Skeletal muscle cell (primary cell): Measurements from ENCODE around the gene SOWAHA.

Experiments
- DNase-seq: peaks from one replicate; pipeline ENCODE4 v3.0.0-alpha.2; 2010; ENCODE audit warnings: low read depth
- H3K4me3 ChIP-seq: 2 replicates; pipeline ENCODE4 v1.5.1; 2011; ENCODE audit warnings: low read depth, mild to moderate bottlenecking, control low read depth, low read length, moderate library complexity

Gene SOWAHA

GRCh38 chr5:132823481-132824050 lies 10.5 kb downstream of the SOWAHA start:
- H3K4me3 ChIP-seq, result no peak overlapping the region

GRCh38 chr5:132824426-132824825 lies 11.3 kb downstream of the SOWAHA start:
- no peak for DNase-seq
- no peak overlapping the region for H3K4me3 ChIP-seq

More at GRCh38 chr5:132823481-132824050, 10.5 kb downstream of the SOWAHA start:
- no peak for DNase-seq

GRCh38 chr5:132825033-132825833 lies 12.1 kb downstream of the SOWAHA start:
- no peak for DNase-seq
- H3K4me3 ChIP-seq, result no peak overlapping the region

DNA sequence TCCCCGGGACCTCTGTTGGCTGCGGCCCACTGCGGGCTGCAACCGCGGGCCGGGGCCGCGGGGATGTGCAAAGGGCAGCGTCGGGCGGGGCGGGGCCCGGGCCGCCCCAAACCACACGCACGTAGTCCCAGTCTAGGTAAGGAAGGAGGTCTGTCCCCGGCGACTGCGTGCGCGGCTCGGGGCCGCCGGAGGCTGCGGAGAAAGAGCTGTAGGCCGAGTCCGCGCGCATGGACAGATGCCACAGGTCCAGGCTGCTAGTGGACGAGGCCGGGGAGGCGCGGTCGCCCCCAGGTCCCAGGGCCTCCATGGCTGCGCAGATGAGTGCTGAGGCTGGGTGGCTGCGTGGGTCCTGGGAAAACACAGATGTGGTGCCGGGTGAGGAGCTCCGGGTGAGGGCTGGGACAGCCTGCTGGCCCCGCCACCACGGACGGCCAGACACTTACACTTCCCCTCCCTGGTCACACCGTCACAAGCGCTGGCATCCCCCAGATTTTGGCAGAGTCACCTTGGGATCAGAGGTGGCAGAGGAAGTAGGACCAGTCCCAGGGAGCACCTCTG lies 12.8 kb downstream of the SOWAHA start:
- no peak for DNase-seq
- no peak overlapping the region for H3K4me3 ChIP-seq

DNA sequence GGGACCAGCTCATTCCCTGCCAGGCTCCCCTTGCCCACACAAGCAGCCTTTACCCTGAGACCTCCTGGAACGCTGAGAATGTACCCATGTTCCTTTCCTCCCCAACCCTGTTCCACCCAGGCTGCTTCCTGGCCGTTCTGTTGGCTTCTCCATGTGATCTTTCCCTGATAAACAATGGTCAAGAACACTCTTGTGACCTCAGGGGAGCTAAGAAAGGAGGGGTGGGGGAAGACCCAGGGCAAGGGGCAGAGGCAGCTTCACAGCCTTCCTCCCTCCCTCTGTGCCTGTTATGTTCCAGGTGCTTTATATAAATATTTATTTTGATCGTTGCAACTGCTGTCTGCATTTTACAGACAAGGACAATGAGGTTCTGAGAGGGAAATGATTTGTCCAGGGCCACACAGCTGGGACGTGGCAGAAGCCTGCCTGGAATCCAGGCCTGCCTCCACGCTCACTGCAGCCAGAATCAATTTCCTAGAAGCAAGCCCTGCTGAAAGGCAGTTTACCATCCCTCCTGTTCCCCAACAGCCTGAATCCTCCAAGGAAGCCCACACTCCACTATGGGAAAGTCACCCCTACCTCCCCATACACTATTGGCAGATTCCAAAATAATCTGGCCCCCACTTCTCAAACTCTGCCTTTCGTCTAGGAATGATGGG lies 13.5 kb downstream of the SOWAHA start:
- DNase-seq, result no peak

DNA sequence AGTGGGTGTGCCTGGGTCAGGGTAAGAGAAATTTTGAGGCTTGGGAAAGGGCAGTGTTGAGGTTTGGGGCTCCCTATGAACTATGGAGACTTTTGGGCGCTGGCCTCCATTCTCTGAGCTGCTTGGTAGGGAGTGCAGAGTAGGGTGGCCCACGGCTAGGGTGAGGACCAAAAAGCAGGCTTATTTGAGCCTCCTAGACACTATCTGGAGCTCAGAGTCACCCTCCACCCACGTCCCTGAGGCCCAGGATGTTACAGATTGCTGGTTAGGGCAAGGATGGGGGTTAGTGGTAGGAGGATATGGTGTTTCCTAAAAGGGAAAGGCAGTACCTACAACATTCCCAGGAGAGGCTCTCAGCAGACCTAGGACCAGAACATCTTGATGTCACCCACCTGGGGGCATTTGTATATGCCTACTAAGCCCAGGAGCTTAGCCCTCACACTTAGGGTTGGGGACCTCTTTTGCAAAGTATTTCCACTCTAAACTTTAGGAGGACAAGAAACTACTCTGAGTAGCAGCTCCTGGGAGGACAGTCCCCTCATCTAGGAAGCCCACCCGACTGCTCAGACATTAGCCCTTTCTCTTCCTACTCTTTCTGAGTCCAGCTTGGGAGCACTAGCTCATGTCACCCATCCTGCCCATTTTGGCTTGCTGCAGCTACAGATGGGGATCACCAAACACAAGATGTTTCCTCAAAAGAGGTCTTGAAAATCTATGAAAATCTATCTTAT lies 15.0 kb downstream of the SOWAHA start:
- no peak overlapping the region for H3K4me3 ChIP-seq
- DNase-seq, result no peak

More for the DNA sequence above, 13.5 kb downstream of the SOWAHA start:
- H3K4me3 ChIP-seq, result no peak overlapping the region

DNA sequence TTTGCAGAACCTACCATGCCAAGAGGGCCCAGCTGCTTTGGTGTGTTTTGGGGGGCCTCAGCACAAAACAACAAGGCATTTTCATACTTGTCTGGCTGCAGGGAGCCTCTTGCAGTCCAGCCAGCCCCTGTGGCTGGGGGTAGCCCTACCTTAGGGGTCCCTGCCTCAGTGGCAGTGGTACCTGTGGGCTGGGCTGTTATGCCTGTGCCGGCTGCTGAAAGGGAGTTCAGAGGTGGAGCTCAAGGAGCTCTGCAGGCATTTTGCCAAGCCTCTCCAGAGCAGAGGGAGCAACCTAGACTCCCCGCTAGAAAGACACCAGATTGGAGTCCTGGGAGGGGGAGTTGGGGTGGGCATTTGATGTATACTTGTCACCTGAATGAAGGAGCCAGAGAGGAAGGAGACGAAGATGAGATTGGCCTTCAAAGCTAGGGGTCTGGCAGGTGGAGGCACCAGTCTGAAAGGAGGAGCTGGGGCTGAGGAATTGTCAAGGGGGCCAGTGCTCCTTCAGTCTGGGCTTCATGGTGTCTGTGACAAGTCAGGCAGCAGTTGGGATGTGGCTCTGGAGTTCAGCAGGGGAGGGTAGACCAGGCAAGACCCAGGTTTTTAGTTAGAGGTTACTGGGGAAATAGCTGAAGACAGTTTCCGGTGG lies 15.9 kb downstream of the SOWAHA start:
- H3K4me3 ChIP-seq, result no peak overlapping the region
- no peak for DNase-seq

- H3K4me3 ChIP-seq, result peak overlapping the region; percentile 55
- DNase-seq, result no peak
Measured at GRCh38 chr5:132829742-132830435, 16.8 kb downstream of the SOWAHA start.

DNA sequence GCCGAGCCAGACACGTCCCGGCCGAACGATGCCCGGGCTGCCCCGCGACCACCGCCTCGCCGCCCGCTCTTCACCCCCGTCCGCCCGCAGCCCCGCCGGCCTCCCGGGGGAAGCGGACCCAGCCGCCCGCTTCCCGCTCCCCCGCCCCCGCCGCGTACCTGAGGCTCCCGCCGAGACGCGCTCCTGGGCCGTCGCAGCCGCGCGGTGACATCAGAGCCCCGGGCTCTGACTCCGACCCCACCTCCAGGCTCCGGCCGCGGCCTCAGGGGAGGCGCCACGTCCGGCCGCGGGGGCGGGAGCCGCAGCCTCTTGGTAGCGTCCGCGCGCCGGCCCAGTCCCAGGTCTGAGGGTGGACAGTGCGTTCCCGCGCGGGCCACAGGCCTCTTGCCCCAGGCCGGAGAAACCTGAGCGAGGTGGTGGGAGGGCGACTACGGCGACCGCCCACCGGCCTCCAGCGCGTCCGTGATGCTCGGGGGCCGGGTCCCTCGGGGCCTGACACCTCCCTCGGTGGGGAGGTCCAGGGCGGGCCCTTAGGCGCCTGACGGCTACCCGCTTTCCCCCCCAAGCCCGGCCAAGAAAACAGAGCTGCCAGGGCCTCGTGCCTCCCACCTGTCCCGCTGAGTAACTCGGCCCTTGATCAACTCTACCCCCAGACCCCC lies 17.5 kb downstream of the SOWAHA start, which contains the start of gene SHROOM1:
Gene SHROOM1, minus strand, starts transcription at position 212 of the 659 bp plus-strand sequence. CDS start 4,507 bp downstream, outside the sequence.
- no peak for DNase-seq

DNA sequence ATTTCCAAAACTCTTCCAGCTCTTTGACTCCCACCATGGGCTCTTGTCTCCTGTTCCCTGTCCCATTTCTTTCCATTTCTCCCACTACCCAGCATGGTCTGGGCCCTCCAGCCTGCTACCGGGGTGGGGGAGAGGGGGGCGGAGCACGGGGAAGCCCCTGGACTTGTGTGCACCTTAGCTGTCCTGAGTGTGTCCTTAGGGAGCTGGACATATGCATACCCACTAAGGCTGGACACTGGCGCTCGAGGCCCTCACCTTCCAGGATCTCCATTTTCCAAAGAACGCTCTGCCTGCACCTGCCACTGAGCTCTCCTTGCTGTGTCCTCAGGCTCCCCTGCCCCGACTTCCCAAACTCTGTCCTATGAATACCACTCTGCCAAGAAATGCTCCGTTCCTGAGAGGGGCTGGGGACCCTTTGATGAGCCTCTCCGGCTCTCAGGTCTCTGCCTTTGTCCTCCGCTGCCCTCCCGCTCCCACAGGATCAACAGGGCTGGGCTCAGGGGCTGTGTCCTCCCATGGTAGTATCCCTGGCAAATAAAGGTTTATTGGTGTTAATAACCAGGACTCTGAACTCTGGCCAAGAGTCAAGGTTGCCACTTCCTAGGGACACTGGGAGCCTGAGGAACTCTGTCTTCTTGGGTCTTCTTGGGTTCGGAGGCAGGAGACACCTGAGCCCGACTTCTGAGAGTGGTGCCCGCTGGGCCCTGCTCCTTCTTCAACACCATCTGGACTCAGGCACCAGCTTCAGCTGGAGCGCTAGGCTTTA lies 18.2 kb downstream of the SOWAHA start:
- DNase-seq, result no peak
- peak overlapping the region; percentile 55 for H3K4me3 ChIP-seq

More for the DNA sequence above, 17.5 kb downstream of the SOWAHA start, which contains the start of gene SHROOM1:
- H3K4me3 ChIP-seq, result peak within 1 kb of the TSS; percentile 55

DNA sequence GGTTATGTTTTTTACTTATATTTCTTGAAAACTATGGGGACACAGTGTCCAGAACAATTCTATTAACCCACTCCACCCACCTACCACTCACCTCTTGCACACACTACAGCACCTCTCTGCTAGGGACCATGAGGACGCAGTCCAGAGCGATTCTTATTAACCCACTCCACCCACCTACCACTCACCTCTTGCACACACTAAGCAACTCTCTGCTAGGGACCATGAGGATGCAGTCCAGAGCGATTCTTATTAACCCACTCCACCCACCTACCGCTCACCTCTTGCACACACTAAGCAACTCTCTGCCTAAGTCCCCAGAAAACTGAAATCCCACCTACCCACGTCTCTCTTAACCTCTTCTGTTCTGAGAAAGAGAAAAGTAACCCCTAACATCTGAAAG lies 19.5 kb downstream of the SOWAHA start:
- no peak for DNase-seq

DNA sequence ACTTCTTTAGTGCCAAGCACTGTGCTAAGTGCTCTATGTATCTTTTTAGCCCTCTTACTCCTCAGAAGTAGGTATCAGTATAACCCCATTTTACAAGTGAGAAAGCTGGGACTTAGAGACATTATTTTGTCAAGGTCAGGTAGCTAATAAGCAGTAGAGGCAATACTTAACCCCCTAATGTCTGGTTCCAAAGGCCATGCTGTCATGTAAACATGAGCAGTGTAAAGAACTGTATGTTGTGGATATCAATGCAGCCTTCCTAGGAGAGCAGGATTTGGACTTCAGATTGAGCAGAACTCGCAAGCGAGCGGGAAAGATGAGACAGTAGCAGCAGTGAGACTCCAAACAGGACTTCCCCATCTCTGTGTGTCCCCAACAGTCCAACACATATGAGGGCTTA lies 21.0 kb downstream of the SOWAHA start:
- H3K4me3 ChIP-seq, result no peak overlapping the region
- no peak for DNase-seq

More for the DNA sequence above, 19.5 kb downstream of the SOWAHA start:
- no peak overlapping the region for H3K4me3 ChIP-seq

GRCh38 chr5:132836852-132837251 lies 23.8 kb downstream of the SOWAHA start:
- DNase-seq, result no peak
- H3K4me3 ChIP-seq, result no peak overlapping the region

DNA sequence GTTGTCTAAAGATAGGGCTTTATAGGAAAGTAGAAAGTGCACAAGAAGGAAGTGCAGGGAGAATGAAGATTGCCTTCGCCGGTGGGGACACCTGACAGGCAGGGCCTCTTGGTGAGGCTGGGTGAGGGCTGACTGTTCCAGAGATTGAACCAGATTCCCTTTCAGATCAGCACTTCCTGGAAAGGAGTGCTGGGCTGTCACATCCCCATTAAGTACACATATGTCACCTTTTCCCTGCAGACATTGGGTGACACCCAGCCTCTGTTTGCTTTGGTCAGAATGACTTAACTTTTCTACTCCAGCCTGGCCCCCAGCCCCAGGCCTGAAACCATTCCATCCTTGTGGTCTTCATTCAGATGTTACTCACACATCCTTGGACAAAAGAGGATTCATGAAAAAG lies 24.8 kb downstream of the SOWAHA start:
- no peak for DNase-seq
- no peak overlapping the region for H3K4me3 ChIP-seq

DNA sequence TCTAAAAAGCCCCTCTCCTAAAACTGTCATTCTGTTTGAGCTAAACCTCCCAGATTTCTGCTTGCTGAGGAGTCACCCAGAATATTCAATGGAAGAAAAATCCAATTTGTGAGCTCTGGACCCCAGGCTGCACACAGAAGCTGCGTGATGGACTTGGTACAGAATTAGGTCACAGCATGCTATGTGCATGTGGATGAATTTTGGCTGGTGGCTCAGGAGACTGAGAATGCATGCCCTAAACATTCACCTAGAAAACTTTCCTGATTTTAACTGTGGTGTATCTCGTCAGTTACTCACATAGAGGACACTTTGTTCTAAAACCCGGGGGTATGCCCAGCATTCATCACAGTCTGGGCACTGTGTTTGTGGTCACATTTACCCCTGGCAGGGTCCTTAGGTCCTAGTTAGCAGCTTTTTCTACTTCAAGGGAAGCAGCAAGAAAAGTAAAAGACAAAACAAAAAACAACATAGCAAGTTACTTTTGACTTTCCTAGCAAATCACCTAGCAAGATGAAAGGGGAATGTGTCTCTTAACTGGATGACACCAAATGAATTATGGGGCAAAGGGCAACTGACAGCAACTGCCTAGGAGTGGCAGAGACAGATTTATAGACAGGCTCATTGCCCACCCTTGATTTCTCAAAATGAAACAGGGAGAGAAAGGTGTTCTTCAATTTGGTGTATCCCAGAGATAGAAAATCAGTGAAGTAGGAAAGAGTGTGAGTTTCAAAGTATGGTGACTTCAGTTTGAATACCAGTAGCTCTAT lies 25.6 kb downstream of the SOWAHA start:
- no peak overlapping the region for H3K4me3 ChIP-seq
- DNase-seq, result no peak
